HepG2 (cell line): ENCODE measurements around the gene FIZ1. TPM values are rescaled to one million over a fixed set of nuclear protein-coding genes. Genes with fewer than 3 reads are reported as not detected.

Source experiments
- AGO2 ChIP-seq: fragments of 200-400 bp; formaldehyde crosslinking; optimal IDR thresholded peaks from 2 replicates; pipeline ENCODE3; 2017; ENCODE audit warnings: mild to moderate bottlenecking, low read depth, low read length, moderate library complexity
- ATF7 ChIP-seq, 2 experiments: fragments of 450-650 bp in 1 of 2; sonication (generic) in 1 of 2; formaldehyde crosslinking in 1 of 2; IDR thresholded peaks; 2 replicates each; pipeline versions ENCODE4 v1.4.0 to v1.6.1; 2016 to 2020; ENCODE audit warnings: antibody characterized with exemption in 1 of 2, mild to moderate bottlenecking in 1 of 2, missing genetic modification reagents in 1 of 2
- DR1 ChIP-seq: sonication (generic); formaldehyde crosslinking; IDR thresholded peaks from 2 replicates; pipeline ENCODE4 v1.8.0; 2021; ENCODE audit warnings: mild to moderate bottlenecking, missing genetic modification reagents, inconsistent platforms
- DRAP1 ChIP-seq: IDR thresholded peaks from 2 replicates; pipeline ENCODE4 v1.6.1; 2016; ENCODE audit warnings: missing genetic modification reagents, missing compliant biosample characterization
- FOXP1 ChIP-seq, 2 experiments: fragments of 450-650 bp in 1 of 2; IDR thresholded peaks; 2 replicates each; pipeline ENCODE4 v1.6.1; 2017 to 2018; ENCODE audit warnings: antibody characterized with exemption in 1 of 2
- MAZ ChIP-seq, 2 experiments: sonication (generic) in 1 of 2; formaldehyde crosslinking in 1 of 2; IDR thresholded peaks; 2 replicates each; pipeline versions ENCODE4 v1.5.0 to v1.6.1; 2012 to 2020; ENCODE audit warnings: low read depth in 2 of 2, mild to moderate bottlenecking in 2 of 2, borderline replicate concordance in 1 of 2, improper control_type of control experiment in 1 of 2, low read length in 1 of 2, missing genetic modification reagents in 1 of 2, moderate library complexity in 1 of 2
- RBM39 ChIP-seq: fragments of 200-400 bp; formaldehyde crosslinking; IDR thresholded peaks from one replicate; pipeline ENCODE4 v1.6.1; 2018; ENCODE audit warnings: antibody characterized with exemption, mild to moderate bottlenecking, low read depth, low read length; ENCODE audit not compliant: poor library complexity, severe bottlenecking
- REST ChIP-seq, 2 experiments: IDR thresholded peaks; 2 replicates each; pipeline ENCODE4 v1.6.1; 2011 to 2012; ENCODE audit warnings: low read length in 2 of 2, borderline replicate concordance in 1 of 2, low read depth in 1 of 2, mild to moderate bottlenecking in 1 of 2, moderate library complexity in 1 of 2
- ZNF281 ChIP-seq: sonication (generic); formaldehyde crosslinking; IDR thresholded peaks from 2 replicates; pipeline ENCODE4 v1.4.0; 2020; ENCODE audit warnings: missing genetic modification reagents, borderline replicate concordance
- ZNF577 ChIP-seq: sonication (generic); formaldehyde crosslinking; IDR thresholded peaks from 2 replicates; pipeline ENCODE4 v1.4.0; 2020; ENCODE audit warnings: mild to moderate bottlenecking, low read depth, missing genetic modification reagents, borderline replicate concordance
- ZNF580 ChIP-seq: IDR thresholded peaks from 2 replicates; pipeline ENCODE4 v1.6.1; 2016; ENCODE audit warnings: low read depth, borderline replicate concordance
- ZNF770 ChIP-seq: sonication (generic); formaldehyde crosslinking; IDR thresholded peaks from 2 replicates; pipeline ENCODE4 v1.5.0; 2020; ENCODE audit warnings: mild to moderate bottlenecking, missing genetic modification reagents
- ZNF772 ChIP-seq: sonication (generic); formaldehyde crosslinking; IDR thresholded peaks from 2 replicates; pipeline ENCODE4 v1.5.0; 2020; ENCODE audit warnings: mild to moderate bottlenecking, missing genetic modification reagents
- ZNF891 ChIP-seq: sonication (generic); formaldehyde crosslinking; IDR thresholded peaks from 2 replicates; pipeline ENCODE4 v1.5.0; 2020; ENCODE audit warnings: mild to moderate bottlenecking, missing genetic modification reagents
- ZSCAN22 ChIP-seq: sonication (generic); formaldehyde crosslinking; IDR thresholded peaks from 2 replicates; pipeline ENCODE4 v1.4.0; 2020; ENCODE audit warnings: mild to moderate bottlenecking, missing genetic modification reagents
- polyA plus RNA-seq, 8 experiments: library from polyadenylated mRNA; depleted of rRNA in 3 of 8; stranded (reverse) in 7 of 8; unstranded in 1 of 8; fragments of >200 nt; fragmentation: Illumina TruSeq in 4 of 8; extraction: Trizol in 4 of 8; gene quantifications; 2 replicates each; pipeline versions ENCODE4 v1.2.1 to v1.2.3, GENCODE V29; 2011 to 2016; ENCODE audit warnings: low read depth in 4 of 8, missing spikeins in 1 of 8, mixed read lengths in 1 of 8; ENCODE audit not compliant: insufficient read depth in 1 of 8
- total RNA-seq, 5 experiments: library from RNA; depleted of rRNA; stranded (reverse); fragments of >200 nt; fragmentation: Illumina TruSeq; extraction: Trizol; gene quantifications; 2 replicates each; pipeline ENCODE4 v1.2.3, GENCODE V29; 2016; ENCODE audit warnings: low read depth in 1 of 5

Gene FIZ1
- total and polyA plus RNA-seq, 2 of the 13 experiments (the other 11 are each of a cell fraction or from before 2014, with no cell fraction given): 3.6 to 5.9 TPM

GRCh38 chr19:55624109-55625003 lies 25.0 kb upstream of the FIZ1 start, which contains the start of gene ZNF784 (continued):
- TF ChIP-seq ZNF770 (CRISPR knock-in tag): peak; percentile 89; the same call in 1 of the 2 replicates
- peak; percentile 65; the same call in 1 of the 2 replicates for TF ChIP-seq ZNF891 (CRISPR knock-in tag)
- TF ChIP-seq DR1 (CRISPR knock-in tag): peak; percentile 50; the same call in 1 of the 2 replicates
- no peak for TF ChIP-seq FOXP1 (IDR thresholded peaks at IDR 0.05)
- TF ChIP-seq FOXP1 (CRISPR knock-in tag; IDR thresholded peaks at IDR 0.05): no peak
- TF ChIP-seq ZSCAN22: no peak
- TF ChIP-seq ZNF577 (CRISPR knock-in tag): no peak
- TF ChIP-seq MAZ (IDR thresholded peaks at IDR 0.05; ENCODE audit: borderline replicate concordance, low read depth, low read length): peak; percentile 32; the same call in 1 of the 2 replicates
- TF ChIP-seq MAZ (CRISPR knock-in tag; IDR thresholded peaks at IDR 0.05; ENCODE audit: low read depth): peak; percentile 43; the same call in 1 of the 2 replicates
- TF ChIP-seq AGO2: peak; percentile 57
- peak; percentile 59; the same call in 1 of the 2 replicates for TF ChIP-seq ZNF281 (CRISPR knock-in tag)
- no peak for TF ChIP-seq ZNF580 (CRISPR knock-in tag)
- no peak for TF ChIP-seq ATF7 (IDR thresholded peaks at IDR 0.05)
- TF ChIP-seq ATF7 (CRISPR knock-in tag; IDR thresholded peaks at IDR 0.05): 0 out of 2 replicates have a peak, but pooled peaks have one; percentile 23
- TF ChIP-seq DRAP1: peak; percentile 77; the same call in 1 of the 2 replicates
- TF ChIP-seq REST (IDR thresholded peaks at IDR 0.05; ENCODE audit: borderline replicate concordance in 1 of 2, low read depth in 1 of 2, low read length in 2 of 2): peak in 1 of 2 experiments; percentile 57; a peak in 2 of 4 replicates
- TF ChIP-seq RBM39: peak; percentile 41
- 0 out of 2 replicates have a peak, but pooled peaks have one; percentile 47 for TF ChIP-seq ZNF772 (CRISPR knock-in tag)
